Endothelial cell of umbilical vein (primary cell): ENCODE measurements around the gene HNRNPCL1. TPM values are rescaled to one million over a fixed set of nuclear protein-coding genes. Genes with fewer than 3 reads are reported as not detected.

Experiments used
- BruUV-seq: library from RNA; stranded (reverse); fragments of 400-500 nt; replicated peaks from 2 replicates; lab custom pipeline; 2021; lab: Mats Ljungman, UMichigan
- CTCF ChIA-PET: fragments of 300-600, 350-600 bp; sonication (Branson Sonifier 250); formaldehyde crosslinking; loops from one replicate; lab custom pipeline; 2021; ENCODE audit warnings: antibody characterized with exemption, inconsistent platforms; lab: Charles Lee
- POLR2A ChIA-PET: fragments of 300-600, 350-600 bp; sonication (Branson Sonifier 250); formaldehyde crosslinking; loops from one replicate; lab custom pipeline; 2021; ENCODE audit warnings: antibody characterized with exemption, inconsistent platforms; lab: Charles Lee
- DNase-seq: peaks from one replicate; pipeline ENCODE4 v3.0.0-alpha.2; 2011; ENCODE audit warnings: low read depth, low spot score
- FAIRE-seq: peaks from 2 replicates; lab custom pipeline; 2011; peaks lifted over from hg19 to GRCh38; lab: Jason Lieb, UNC
- H2AFZ ChIP-seq: 2 replicates; pipeline ENCODE4 v1.6.0; 2012; ENCODE audit warnings: low read depth, low read length, control low read depth, inconsistent platforms
- H3K27ac ChIP-seq: 2 replicates; pipeline ENCODE4 v1.5.1; 2011; ENCODE audit warnings: low read depth, mild to moderate bottlenecking, control low read depth, low read length, moderate library complexity; ENCODE audit not compliant: insufficient read depth
- H3K27me3 ChIP-seq, 2 experiments: 2 replicates each; pipeline versions ENCODE4 v1.6.0 to v1.6.1; 2011; ENCODE audit warnings: low read length in 2 of 2, mixed read lengths in 1 of 2; ENCODE audit not compliant: control insufficient read depth in 2 of 2, insufficient read depth in 2 of 2
- H3K36me3 ChIP-seq, 2 experiments: 2 replicates in 1 of 2; 3 replicates in 1 of 2; pipeline ENCODE4 v1.5.1; 2011; ENCODE audit warnings: low read length in 2 of 2, mild to moderate bottlenecking in 1 of 2, moderate library complexity in 1 of 2; ENCODE audit not compliant: control insufficient read depth in 2 of 2, insufficient read depth in 2 of 2; ENCODE audit errors: extremely low read depth in 1 of 2
- H3K4me1 ChIP-seq: 3 replicates; pipeline ENCODE4 v1.5.1; 2011; ENCODE audit warnings: mild to moderate bottlenecking, low read length; ENCODE audit not compliant: control insufficient read depth, insufficient read depth; ENCODE audit errors: extremely low read depth
- H3K4me2 ChIP-seq: 2 replicates; pipeline ENCODE4 v1.6.1; 2011; ENCODE audit warnings: low read length, control low read depth, mixed read lengths; ENCODE audit not compliant: insufficient read depth
- H3K4me3 ChIP-seq, 3 experiments: fragments of 200-600 bp in 1 of 3; sonication (generic), shearing (Covaris generic) in 1 of 3; replicated peaks in 1 of 3; 2 replicates each; pipeline ENCODE4 v1.5.1; 2011 to 2016; ENCODE audit warnings: control low read depth in 3 of 3, low read length in 3 of 3, mild to moderate bottlenecking in 2 of 3, inconsistent platforms in 1 of 3, low read depth in 1 of 3, moderate library complexity in 1 of 3; ENCODE audit not compliant: insufficient read depth in 1 of 3
- H3K79me2 ChIP-seq: 2 replicates; pipeline ENCODE4 v1.6.0; 2012; ENCODE audit warnings: low read length, inconsistent platforms; ENCODE audit not compliant: control insufficient read depth, insufficient read depth
- H3K9ac ChIP-seq: replicated peaks from 2 replicates; pipeline ENCODE3; 2011; ENCODE audit warnings: low read length, control low read depth; ENCODE audit not compliant: insufficient read depth; ENCODE audit errors: extremely low read depth
- H3K9me1 ChIP-seq: replicated peaks from 3 replicates; pipeline ENCODE4 v1.6.0; 2011; ENCODE audit warnings: mild to moderate bottlenecking, low read length; ENCODE audit not compliant: control insufficient read depth, insufficient read depth; ENCODE audit errors: extremely low read depth
- H3K9me3 ChIP-seq: replicated peaks from 2 replicates; pipeline ENCODE4 v1.5.1; 2012; ENCODE audit warnings: low read length, inconsistent platforms; ENCODE audit not compliant: control insufficient read depth, insufficient read depth
- H4K20me1 ChIP-seq: replicated peaks from 2 replicates; pipeline ENCODE3; 2011; ENCODE audit warnings: mild to moderate bottlenecking, low read length; ENCODE audit not compliant: control insufficient read depth, insufficient read depth; ENCODE audit errors: extremely low read depth
- CTCF ChIP-seq, 2 donors: IDR thresholded peaks; 1 replicate in 1 of 2; 2 replicates in 1 of 2; pipeline ENCODE4 v1.5.1; 2011; ENCODE audit warnings: low read length in 2 of 2, mild to moderate bottlenecking in 2 of 2, moderate library complexity in 2 of 2, control low read depth in 1 of 2, inconsistent platforms in 1 of 2, low read depth in 1 of 2; ENCODE audit not compliant: insufficient read depth in 1 of 2; ENCODE audit errors: extremely low read depth in 1 of 2
- EZH2 ChIP-seq: IDR thresholded peaks from 2 replicates; pipeline ENCODE4 v1.6.1; 2012; ENCODE audit warnings: borderline replicate concordance, low read depth, mild to moderate bottlenecking, moderate library complexity, low read length, inconsistent platforms; ENCODE audit not compliant: severe bottlenecking
- FOS ChIP-seq: IDR thresholded peaks from 2 replicates; pipeline ENCODE4 v1.6.1; 2011; ENCODE audit warnings: mild to moderate bottlenecking, low read length, moderate library complexity, borderline replicate concordance; ENCODE audit not compliant: insufficient read depth
- GATA2 ChIP-seq: IDR thresholded peaks from 2 replicates; pipeline ENCODE4 v1.7.0; 2011; ENCODE audit warnings: low read depth, mild to moderate bottlenecking, moderate library complexity, mixed read lengths, low read length; ENCODE audit not compliant: insufficient read length, insufficient read depth
- JUN ChIP-seq: IDR thresholded peaks from 2 replicates; pipeline ENCODE4 v1.6.1; 2011; ENCODE audit warnings: borderline replicate concordance, low read depth; ENCODE audit not compliant: insufficient read length, insufficient read depth
- MAX ChIP-seq: IDR thresholded peaks from 2 replicates; pipeline ENCODE4 v1.6.1; 2011; ENCODE audit not compliant: insufficient read depth, insufficient read length
- MYC ChIP-seq: IDR thresholded peaks from one replicate; pipeline ENCODE4 v1.6.1; 2011; ENCODE audit warnings: mild to moderate bottlenecking, low read depth, low read length
- POLR2A ChIP-seq: IDR thresholded peaks from 2 replicates; pipeline ENCODE4 v1.6.1; 2012; ENCODE audit warnings: low read depth, mild to moderate bottlenecking, control low read depth, low read length
- POLR2AphosphoS5 ChIP-seq: IDR thresholded peaks from 2 replicates; pipeline ENCODE4 v1.6.1; 2012; ENCODE audit warnings: low read depth, mild to moderate bottlenecking, control low read depth, low read length, moderate library complexity; ENCODE audit not compliant: insufficient read depth
- dilution Hi-C: fragments of 300-500 bp; cut with MboI; formaldehyde crosslinking; loops from one replicate; pipeline ENCODE4 v1.15.0; 2019; ENCODE audit warnings: low sequenced_read_pairs; ENCODE audit not compliant: extremely low pct_ligation_motif_present
- intact Hi-C: fragments of 100-400 bp; cut with micrococcal nuclease; formaldehyde crosslinking; loops from one replicate; pipeline ENCODE4 v1.10.0; 2022
- polyA plus RNA-seq, 4 experiments: library from polyadenylated mRNA; depleted of rRNA in 3 of 4; stranded (reverse) in 3 of 4; unstranded in 1 of 4; fragments of >200 nt; gene quantifications; 2 replicates each; pipeline versions ENCODE4 v1.2.1 to v1.2.3, GENCODE V29; 2011 to 2012; ENCODE audit warnings: missing spikeins in 1 of 4
- total RNA-seq: library from RNA; stranded (reverse); gene quantifications from 2 replicates; pipeline ENCODE4 v1.2.3, GENCODE V29; 2021

Gene HNRNPCL1
- total and polyA plus RNA-seq, 2 donors (not counting 3 experiments of a cell fraction or from before 2014, with no cell fraction given) = not detected

GRCh38 chr1:12810691-12811408 is 37.7 kb downstream of the HNRNPCL1 start:
- no peaks in the 10 kb centered on the region for H3K79me2 ChIP-seq
- no peaks in the 10 kb centered on the region for H3K4me1 ChIP-seq
- H3K36me3 ChIP-seq = no peaks in the 10 kb centered on the region
- no peak overlapping the region for H3K4me2 ChIP-seq
- ChIA-PET CTCF (no interaction called here), POLR2A (no interaction called here)
- H3K4me3 ChIP-seq = no peak overlapping the region
- no peaks in the 10 kb centered on the region for H3K9me3 ChIP-seq
- dilution Hi-C loops = no loop called here
- H3K9me1 ChIP-seq = no peaks in the 10 kb centered on the region
- no peaks in the 10 kb centered on the region for H4K20me1 ChIP-seq
- TF ChIP-seq FOS = no peak
- no peak for TF ChIP-seq POLR2AphosphoS5
- no peak for TF ChIP-seq MAX
- no peak for TF ChIP-seq POLR2A
- TF ChIP-seq CTCF (IDR thresholded peaks at IDR 0.05; ENCODE audit: extremely low read depth in 1 of 2, insufficient read depth in 1 of 2, low read depth in 1 of 2, low read length in 2 of 2) = no peak
- TF ChIP-seq EZH2 = no peak
- no peak for TF ChIP-seq MYC
- TF ChIP-seq GATA2 = no peak
- TF ChIP-seq JUN = no peak
- intact Hi-C loops = no loop called here
- FAIRE-seq = no peak
- DNase-seq = no peak
- no peak overlapping the region for H3K27ac ChIP-seq
- no peak overlapping the region for H3K9ac ChIP-seq
- no TSS peak for BruUV-seq
- H3K27me3 ChIP-seq = no peaks in the 10 kb centered on the region
- no peak overlapping the region for H2AFZ ChIP-seq
